GM21529 (cell line): ENCODE data around the gene FGF22.
"Not testable (repeated sequence)": the region's sequence is repeated elsewhere in the genome, so short reads cannot be mapped to it uniquely, and the experiment has no call there.

ENCODE experiments used
- ATAC-seq: cut with Tn5 transposase; IDR thresholded peaks from one replicate; pipeline ENCODE4 v1.9.1; 2021; ENCODE audit not compliant: unreplicated experiment

Gene FGF22

DNA sequence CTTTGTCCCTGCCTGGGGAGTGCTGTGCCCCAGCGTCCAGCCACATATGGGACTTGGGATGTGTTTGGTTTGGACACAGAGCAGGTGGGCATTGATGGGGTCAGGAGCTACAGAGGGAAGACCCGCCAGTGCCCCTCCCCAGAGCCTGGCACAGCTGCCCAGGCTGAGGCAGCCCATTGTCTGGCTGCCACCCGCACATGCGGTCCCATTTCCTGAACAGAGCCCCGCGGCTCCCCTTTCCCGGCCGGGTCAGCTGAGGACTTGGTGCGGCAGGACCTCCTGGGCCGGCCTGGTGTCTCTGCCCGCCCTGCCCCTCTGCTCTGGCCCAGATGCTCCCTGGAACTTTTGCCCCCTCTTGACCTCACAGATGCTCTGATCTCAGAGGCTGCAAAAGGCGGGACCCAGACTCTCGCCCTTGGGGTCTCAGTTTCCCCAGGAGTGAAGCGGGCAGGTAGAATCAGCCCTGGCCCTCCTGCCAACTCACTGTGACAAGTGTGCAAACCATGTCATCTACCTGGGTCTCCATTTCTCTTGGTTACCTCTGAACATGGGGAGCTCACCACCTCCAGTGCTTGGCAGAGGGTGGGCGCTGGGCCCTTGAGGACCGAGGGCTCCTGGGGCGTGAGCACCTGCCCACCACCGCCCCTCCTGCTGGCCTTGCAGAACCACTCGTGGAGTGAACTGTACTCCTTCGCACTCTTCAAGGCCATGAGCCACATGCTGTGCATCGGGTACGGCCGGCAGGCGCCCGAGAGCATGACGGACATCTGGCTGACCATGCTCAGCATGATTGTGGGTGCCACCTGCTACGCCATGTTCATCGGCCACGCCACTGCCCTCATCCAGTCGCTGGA is 32.2 kb upstream of the FGF22 start:
- ATAC-seq: no peak

GRCh38 chr19:608155-609003 is 31.3 kb upstream of the FGF22 start:
- ATAC-seq: no peak

DNA sequence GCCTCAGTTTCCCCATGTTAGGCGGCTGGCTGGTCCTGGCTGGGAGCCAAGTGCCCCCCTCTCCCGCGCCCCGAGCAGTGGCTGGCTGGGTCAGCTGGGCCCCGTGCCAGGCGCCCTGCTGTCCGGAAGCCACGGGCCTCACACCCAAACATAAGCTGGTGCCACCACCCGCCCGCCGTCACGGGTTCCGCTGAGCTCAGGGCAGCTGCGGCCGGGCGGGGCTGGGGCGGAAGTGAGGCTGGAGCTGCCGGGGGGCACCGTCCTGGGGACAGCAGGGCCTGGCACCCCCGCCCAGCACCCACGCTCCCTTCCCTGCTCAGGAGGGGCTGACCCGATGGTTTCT is 30.7 kb upstream of the FGF22 start:
- ATAC-seq: no peak

DNA sequence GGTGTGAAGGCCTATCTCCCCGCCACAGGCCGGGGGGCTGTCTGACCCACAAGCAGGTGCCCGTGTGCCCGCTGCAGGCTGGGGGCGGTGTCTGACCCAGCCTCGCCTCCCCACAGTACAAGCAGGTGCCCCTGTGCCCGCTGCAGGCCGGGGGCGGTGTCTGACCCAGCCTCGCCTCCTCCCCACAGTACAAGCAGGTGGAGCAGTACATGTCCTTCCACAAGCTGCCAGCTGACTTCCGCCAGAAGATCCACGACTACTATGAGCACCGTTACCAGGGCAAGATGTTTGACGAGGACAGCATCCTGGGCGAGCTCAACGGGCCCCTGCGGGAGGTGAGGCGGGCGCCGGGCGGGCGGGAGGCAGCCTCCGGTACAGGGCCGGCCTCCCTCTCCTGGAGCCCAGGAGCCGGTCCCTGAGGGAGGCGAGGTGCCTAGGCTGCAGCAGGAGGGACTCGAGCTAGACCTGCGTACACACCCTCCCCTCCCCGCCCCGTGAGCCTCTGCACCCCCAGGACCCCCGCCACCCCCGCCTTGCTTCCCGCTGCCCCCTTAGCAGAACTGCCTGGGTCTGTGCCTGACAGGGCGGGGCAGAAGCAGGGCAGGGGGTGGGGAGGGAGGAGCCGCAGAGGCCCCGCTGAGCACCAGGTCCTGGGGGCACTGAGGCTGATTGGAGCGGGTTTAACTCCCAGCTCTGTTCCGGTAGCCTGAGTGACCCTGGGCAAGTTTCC is 29.4 kb upstream of the FGF22 start:
- no peak for ATAC-seq

DNA sequence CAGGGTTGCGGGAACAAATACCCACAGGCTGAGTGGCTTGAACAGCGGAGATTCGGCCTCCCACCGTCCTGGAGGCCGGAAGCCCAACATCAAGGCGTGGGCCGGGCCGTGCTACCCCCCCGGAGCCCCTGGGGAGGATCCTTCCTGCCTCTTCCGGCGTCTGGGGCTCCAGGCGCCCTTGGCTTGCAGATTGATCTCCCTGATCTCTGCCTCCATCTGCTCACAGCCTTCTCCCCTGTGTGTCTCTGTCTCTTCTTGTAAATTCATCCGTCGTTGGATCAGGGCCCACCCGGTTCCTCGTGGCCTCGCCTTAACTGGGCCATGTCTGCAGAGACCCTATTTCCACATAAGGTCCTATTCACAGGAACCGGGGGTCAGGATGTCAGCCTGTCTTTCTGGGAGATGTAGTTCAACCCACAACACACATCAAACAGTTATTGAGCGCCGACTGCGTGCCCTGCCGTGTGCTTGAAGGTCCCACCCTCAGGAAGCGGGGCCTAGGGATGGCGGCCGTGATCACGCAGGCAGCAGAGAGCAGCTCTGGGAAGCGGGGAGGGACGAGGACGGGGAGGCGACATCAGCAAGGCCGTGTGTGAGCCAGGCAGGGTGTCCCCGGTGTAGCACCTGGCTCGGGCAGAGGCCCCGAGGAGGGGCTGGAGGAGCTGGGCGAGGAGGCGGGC is 28.7 kb upstream of the FGF22 start:
- ATAC-seq: no peak

- ATAC-seq: no peak
These were observed 28.2 kb upstream of the FGF22 start for GRCh38 chr19:611481-611868.

DNA sequence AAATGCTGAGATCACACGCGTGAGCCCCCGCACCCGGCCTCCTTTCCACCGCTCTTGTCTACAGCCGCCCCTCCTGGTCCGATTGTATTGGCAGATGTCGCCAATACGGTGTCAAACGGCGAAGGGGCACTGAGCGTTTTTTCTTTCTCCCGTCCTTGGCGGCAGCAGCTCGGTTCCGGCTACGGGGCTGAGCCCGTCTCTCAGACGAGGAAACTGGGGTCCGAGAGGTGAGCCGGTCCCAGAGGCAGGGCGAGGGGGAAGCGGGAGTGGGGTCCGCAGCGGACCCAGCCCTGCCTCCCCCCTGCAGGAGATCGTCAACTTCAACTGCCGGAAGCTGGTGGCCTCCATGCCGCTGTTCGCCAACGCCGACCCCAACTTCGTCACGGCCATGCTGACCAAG is 26.7 kb upstream of the FGF22 start:
- no peak for ATAC-seq

DNA sequence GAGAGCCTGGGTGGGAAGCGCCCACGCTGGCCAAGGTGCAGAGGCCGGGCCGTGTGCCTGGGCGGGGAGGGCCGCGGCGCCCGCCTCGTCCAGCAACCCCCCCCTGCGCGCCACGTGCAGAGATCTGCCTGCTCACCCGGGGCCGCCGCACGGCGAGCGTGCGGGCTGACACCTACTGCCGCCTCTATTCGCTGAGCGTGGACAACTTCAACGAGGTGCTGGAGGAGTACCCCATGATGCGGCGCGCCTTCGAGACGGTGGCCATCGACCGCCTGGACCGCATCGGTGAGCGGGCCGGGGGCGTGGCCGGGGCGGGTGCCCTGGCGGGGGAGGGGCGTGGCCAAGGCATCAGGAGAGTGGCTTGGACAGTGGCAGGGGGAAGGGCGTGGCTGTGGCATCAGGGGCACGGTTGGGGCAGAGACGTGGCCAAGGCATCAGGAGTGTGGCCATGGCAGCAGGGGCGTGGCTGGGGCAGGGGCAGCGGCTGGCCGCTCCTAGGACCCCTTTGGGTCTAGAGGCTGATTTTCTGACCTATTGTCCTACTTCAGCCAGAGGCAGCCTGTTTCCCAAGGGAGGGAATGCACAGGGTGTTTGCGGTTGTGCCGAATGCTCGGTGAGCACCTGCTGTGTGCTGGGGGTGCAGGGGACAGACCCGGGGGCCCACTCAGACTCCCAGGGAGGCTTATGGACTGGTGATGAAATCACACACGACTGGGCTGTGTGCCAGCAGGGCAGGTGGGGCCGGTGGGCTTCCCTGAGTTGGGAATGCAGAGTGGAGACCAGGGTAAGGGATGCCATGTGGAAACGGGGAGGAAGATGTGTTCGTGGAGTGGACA is 25.7 kb upstream of the FGF22 start:
- ATAC-seq: no peak

DNA sequence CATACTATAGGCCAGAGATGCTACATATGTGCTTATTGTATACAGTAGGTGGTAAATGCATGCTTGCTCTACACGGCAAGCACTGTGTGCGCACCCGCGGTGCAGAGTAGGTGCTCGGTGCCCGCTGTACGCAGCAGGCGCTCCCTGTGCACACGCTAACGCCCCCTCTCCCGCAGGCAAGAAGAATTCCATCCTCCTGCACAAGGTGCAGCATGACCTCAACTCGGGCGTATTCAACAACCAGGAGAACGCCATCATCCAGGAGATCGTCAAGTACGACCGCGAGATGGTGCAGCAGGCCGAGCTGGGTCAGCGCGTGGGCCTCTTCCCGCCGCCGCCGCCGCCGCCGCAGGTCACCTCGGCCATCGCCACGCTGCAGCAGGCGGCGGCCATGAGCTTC is 24.1 kb upstream of the FGF22 start:
- ATAC-seq: no peak

- ATAC-seq: no peak
These were observed 23.5 kb upstream of the FGF22 start for GRCh38 chr19:616062-616700.

DNA sequence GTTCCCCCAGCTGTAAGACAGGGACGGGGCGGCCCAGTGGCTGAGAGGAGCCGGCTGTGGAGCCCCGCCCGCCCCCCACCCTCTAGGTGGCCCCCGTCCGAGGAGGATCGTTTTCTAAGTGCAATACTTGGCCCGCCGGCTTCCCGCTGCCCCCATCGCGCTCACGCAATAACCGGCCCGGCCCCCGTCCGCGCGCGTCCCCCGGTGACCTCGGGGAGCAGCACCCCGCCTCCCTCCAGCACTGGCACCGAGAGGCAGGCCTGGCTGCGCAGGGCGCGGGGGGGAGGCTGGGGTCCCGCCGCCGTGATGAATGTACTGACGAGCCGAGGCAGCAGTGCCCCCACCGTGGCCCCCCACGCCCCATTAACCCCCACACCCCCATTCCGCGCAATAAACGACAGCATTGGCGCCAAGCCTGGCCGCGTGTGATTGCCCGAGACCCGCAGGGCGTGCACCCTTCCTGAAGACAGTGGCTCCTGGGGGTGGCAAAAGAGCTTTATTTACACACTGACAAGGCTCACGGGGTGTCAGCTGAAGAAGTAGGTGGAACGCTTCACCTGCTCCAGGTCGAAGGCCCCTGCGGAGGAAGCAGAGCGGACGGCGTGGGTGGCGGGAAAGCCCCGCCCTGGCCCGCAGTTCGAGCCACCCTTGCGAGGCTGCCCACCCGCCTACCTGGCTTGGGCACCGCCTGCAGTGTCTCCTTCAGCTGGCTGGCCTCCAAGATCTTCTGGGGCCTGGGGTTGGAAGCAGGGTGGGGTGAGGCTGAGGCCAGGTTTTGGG is 22.7 kb upstream of the FGF22 start:
- ATAC-seq: no peak

DNA sequence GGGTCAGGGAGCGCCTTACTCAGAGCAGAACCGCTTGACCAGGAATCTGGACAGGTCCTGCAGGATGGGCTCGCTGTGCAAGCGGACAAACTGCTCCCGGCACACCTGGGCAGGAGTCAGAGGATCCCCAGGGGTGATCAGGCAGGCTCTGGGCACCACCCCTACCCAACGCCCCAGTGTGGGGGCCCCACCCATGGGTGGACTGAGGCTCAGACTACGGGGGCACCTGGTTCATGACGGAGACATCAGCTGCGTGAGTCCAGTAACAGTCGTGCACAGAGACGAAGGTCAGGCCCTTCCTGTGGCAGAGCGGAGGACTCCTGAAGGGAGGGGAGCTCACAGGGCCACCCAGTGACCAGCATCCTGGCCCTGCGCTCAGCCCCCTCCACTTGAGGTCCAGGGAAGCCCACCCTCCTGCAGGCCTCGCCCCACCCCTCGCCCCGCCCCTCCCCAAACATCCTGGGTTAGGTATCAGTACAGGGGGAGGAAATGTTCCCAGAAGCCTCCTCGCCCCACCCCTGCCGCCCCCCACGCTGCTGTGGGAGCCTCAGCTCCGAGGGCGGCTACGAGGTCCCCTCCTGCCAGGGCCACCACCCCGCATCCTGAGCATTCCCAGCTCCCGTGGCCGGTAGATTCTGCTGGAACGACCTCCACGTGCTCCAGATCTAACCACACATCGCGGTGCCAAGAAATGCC is 22.0 kb upstream of the FGF22 start:
- ATAC-seq: no peak

DNA sequence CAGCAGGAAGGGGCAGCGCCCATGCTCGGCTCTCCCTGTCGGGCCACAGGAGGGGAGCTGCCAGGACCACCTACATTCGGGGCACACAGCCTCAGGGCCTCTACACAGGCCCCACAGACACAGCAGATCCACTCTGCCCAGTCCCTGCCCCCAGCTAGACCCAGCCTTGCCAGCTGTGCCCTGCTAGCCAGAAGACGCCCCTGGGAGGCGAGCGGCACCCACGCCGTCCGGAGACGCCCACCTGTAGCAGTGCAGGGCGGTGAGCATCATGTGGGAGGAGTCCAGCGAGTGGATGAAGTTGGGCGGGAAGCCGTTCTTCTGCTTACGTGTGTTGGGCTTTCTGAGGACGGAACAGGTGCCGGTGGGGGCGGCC is 21.4 kb upstream of the FGF22 start:
- no peak for ATAC-seq

- ATAC-seq: no peak
These were observed 20.9 kb upstream of the FGF22 start for GRCh38 chr19:618674-619285.

DNA sequence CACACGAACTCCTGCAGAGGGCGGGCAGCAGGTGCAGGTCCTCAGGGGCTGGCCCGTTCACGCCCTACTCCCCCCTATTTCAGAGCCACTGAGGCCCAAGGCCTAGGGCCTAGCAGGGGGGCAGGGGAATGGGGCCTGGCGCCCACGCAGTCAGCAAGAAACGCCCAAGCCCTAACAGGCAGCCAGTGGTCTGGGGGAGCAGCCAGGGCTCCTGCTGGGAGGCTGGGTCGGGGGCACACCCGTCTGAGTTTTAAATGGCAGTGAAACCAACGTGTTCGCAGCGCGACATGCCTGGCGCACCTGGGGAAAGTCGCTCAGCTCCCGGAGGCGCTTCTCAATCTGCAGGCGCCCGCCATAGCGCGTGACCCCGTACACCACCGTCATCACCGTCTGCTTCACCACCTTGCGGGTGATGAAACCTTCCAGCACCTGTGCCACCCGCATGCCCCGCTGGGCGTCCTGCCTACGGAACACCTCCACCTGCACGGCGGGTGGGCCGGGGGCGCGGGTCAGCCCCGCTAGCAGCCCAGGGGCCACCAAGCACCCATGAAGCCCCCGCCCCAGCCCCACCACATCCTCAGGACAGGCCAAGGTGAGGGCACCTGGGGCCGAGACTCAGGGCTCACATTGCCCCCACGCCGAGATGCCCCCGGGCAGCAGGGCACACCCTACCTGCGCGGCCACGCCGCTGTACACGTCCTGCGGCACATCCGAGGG is 20.2 kb upstream of the FGF22 start:
- no peak for ATAC-seq

GRCh38 chr19:620166-620862 is 19.4 kb upstream of the FGF22 start:
- ATAC-seq: no peak

GRCh38 chr19:621191-621590 is 18.5 kb upstream of the FGF22 start:
- ATAC-seq: not testable (repeated sequence)
